ENCODE data around the gene PPP2R5A.

GRCh38 chr1:212309967-212310366 is 24.8 kb downstream of the PPP2R5A start:
- TF ChIP-seq CTCF (IDR thresholded peaks at IDR 0.05): no peak
- TF ChIP-seq EP300 (IDR thresholded peaks at IDR 0.05): no peak
- TF ChIP-seq POLR2A (IDR thresholded peaks at IDR 0.05): no peak

Data from tibial nerve (tissue), 4 donors.